Osteocyte (in vitro differentiated cells): ENCODE data around the gene ETV6. TPM values are rescaled to one million over a fixed set of nuclear protein-coding genes. Genes with fewer than 3 reads are reported as not detected.

Experiments
- DNase-seq: peaks from one replicate; pipeline ENCODE4 v3.0.0; 2021; ENCODE audit warnings: mixed read lengths; ENCODE audit not compliant: unreplicated experiment; ENCODE audit errors: extremely low spot score
- H3K27ac Mint-ChIP-seq: one replicate; pipeline ENCODE4 v1.8.0; 2021; ENCODE audit warnings: mild to moderate bottlenecking, mixed read lengths; ENCODE audit not compliant: unreplicated experiment
- H3K27me3 Mint-ChIP-seq: one replicate; pipeline ENCODE4 v1.8.0; 2021; ENCODE audit warnings: mixed read lengths; ENCODE audit not compliant: unreplicated experiment
- H3K36me3 Mint-ChIP-seq: one replicate; pipeline ENCODE4 v1.8.0; 2021; ENCODE audit warnings: mixed read lengths; ENCODE audit not compliant: unreplicated experiment
- H3K4me1 Mint-ChIP-seq: one replicate; pipeline ENCODE4 v1.8.0; 2021; ENCODE audit warnings: mixed read lengths; ENCODE audit not compliant: unreplicated experiment
- H3K4me3 Mint-ChIP-seq: one replicate; pipeline ENCODE4 v1.8.0; 2021; ENCODE audit warnings: mild to moderate bottlenecking, moderate library complexity, mixed read lengths; ENCODE audit not compliant: unreplicated experiment
- H3K9me3 Mint-ChIP-seq: one replicate; pipeline ENCODE4 v1.8.0; 2021; ENCODE audit warnings: mixed read lengths; ENCODE audit not compliant: unreplicated experiment
- CTCF ChIP-seq: fragments of 200-600 bp; sonication (generic); IDR thresholded peaks from 2 replicates; pipeline ENCODE4 v1.5.0; 2021; ENCODE audit warnings: antibody characterized with exemption, mild to moderate bottlenecking, moderate library complexity
- total RNA-seq: library from RNA; stranded (reverse); gene quantifications from 2 replicates; pipeline ENCODE4 v1.2.1, GENCODE V29; 2021

ETV6 gene
- total RNA-seq, 1 donor from 2014 or later, result 24.4 TPM

- H3K27ac Mint-ChIP-seq, result peak overlapping the region; percentile 80
- H3K27me3 Mint-ChIP-seq, result no peaks in the 10 kb centered on the region
- no peak for DNase-seq
- H3K4me1 Mint-ChIP-seq, result peaks cover 29% of the 10 kb centered on the region
- H3K4me3 Mint-ChIP-seq, result no peak overlapping the region
- peaks cover 4% of the 10 kb centered on the region for H3K36me3 Mint-ChIP-seq
- H3K9me3 Mint-ChIP-seq, result no peaks in the 10 kb centered on the region
- no peak for TF ChIP-seq CTCF
These were observed 172.1 kb downstream of the ETV6 start for GRCh38 chr12:11821386-11822080.

GRCh38 chr12:11822081-11822834 is 172.8 kb downstream of the ETV6 start:
- DNase-seq, result no peak
- H3K27me3 Mint-ChIP-seq, result no peaks in the 10 kb centered on the region
- no peak for TF ChIP-seq CTCF
- peaks cover 4% of the 10 kb centered on the region for H3K36me3 Mint-ChIP-seq
- H3K4me1 Mint-ChIP-seq, result peaks cover 33% of the 10 kb centered on the region
- no peaks in the 10 kb centered on the region for H3K9me3 Mint-ChIP-seq
- H3K4me3 Mint-ChIP-seq, result no peak overlapping the region
- peak overlapping the region; percentile 80 for H3K27ac Mint-ChIP-seq

- no peak for DNase-seq
- TF ChIP-seq CTCF, result no peak
- no peaks in the 10 kb centered on the region for H3K9me3 Mint-ChIP-seq
- H3K4me1 Mint-ChIP-seq, result peaks cover 33% of the 10 kb centered on the region
- H3K27me3 Mint-ChIP-seq, result no peaks in the 10 kb centered on the region
- H3K4me3 Mint-ChIP-seq, result no peak overlapping the region
- peaks cover 2% of the 10 kb centered on the region for H3K36me3 Mint-ChIP-seq
- peak overlapping the region; percentile 80 for H3K27ac Mint-ChIP-seq
These were observed 173.6 kb downstream of the ETV6 start for GRCh38 chr12:11823043-11823442.

- peaks cover 2% of the 10 kb centered on the region for H3K36me3 Mint-ChIP-seq
- H3K4me3 Mint-ChIP-seq, result no peak overlapping the region
- peak overlapping the region; percentile 80 for H3K27ac Mint-ChIP-seq
These were observed 174.1 kb downstream of the ETV6 start for GRCh38 chr12:11823593-11823992.

More at GRCh38 chr12:11823593-11823992, 174.1 kb downstream of the ETV6 start:
- no peak for TF ChIP-seq CTCF
- DNase-seq, result peak; percentile 76
- no peaks in the 10 kb centered on the region for H3K9me3 Mint-ChIP-seq
- H3K27me3 Mint-ChIP-seq, result no peaks in the 10 kb centered on the region
- peaks cover 33% of the 10 kb centered on the region for H3K4me1 Mint-ChIP-seq
